ENCODE measurements around the gene ICA1. TPM values are rescaled to one million over a fixed set of nuclear protein-coding genes. Genes with fewer than 3 reads are reported as not detected.

Gene ICA1
- total RNA-seq, 8 experiments from 2014 or later = 10.2 to 76.7 (median 26.1) TPM

- H3K4me1 ChIP-seq (replicated peaks in 1 of 2) = peaks cover 60 to 62% of the 10 kb centered on the region in 2 donors
- 25 to 100% (median 84%) methylated on average over 2 to 6 of the region's 6 CpGs; no CpG with 5 or more reads in 1 of the 10 experiments for WGBS, 10 experiments
- no peak overlapping the region for H3K4me3 ChIP-seq
- in situ Hi-C loops (cut with MboI; ENCODE audit: low pct_unique_long_range_greater_than_20kb in 2 of 9, low sequenced_read_pairs in 9 of 9, unreplicated experiment in 9 of 9) = loop anchor here in 2 of 9 experiments (25.0 kb wide), 4 partner anchors 453 to 778 kb away; no protein-coding TSS in a partner anchor
- ATAC-seq (replicated peaks in 6 of 8) = peak in 3 of 8 experiments; percentile 15 to 54 (median 52)
- H3K27ac ChIP-seq = peak overlapping the region in 1 of 2 donors; percentile 80
Observed at GRCh38 chr7:8215648-8216333, 46.2 kb downstream of the ICA1 start.

GRCh38 chr7:8214244-8214824, 47.6 kb downstream of the ICA1 start:
- in situ Hi-C loops (cut with MboI; ENCODE audit: low pct_unique_long_range_greater_than_20kb in 2 of 9, low sequenced_read_pairs in 9 of 9, unreplicated experiment in 9 of 9) = loop anchor here in 2 of 9 experiments (25.0 kb wide), 4 partner anchors 452 to 777 kb away; no protein-coding TSS in a partner anchor
- H3K27ac ChIP-seq = peak overlapping the region; percentile 74 to 80
- 8 to 83% (median 35%) methylated on average over 1 to 7 of the region's 8 CpGs; no CpG with 5 or more reads in 1 of the 10 experiments for WGBS, 10 experiments
- peak in 7 of 8 experiments; percentile 20 to 92 (median 84) for ATAC-seq (replicated peaks in 6 of 8)
- peak overlapping the region in 2 of 5 donors; percentile 2 to 17 for H3K4me3 ChIP-seq
- H3K4me1 ChIP-seq (replicated peaks in 1 of 2) = peaks cover 61 to 68% of the 10 kb centered on the region in 2 donors

GRCh38 chr7:8213381-8213780, 48.6 kb downstream of the ICA1 start:
- H3K27ac ChIP-seq = peak overlapping the region; percentile 19 to 80
- 14 to 100% (median 57%) methylated on average over 1 to 2 of the region's 2 CpGs; no CpG with 5 or more reads in 3 of the 10 experiments for WGBS, 10 experiments
- in situ Hi-C loops (cut with MboI; ENCODE audit: low pct_unique_long_range_greater_than_20kb in 2 of 9, low sequenced_read_pairs in 9 of 9, unreplicated experiment in 9 of 9) = loop anchor here in 2 of 9 experiments (25.0 kb wide), 4 partner anchors 451 to 776 kb away; no protein-coding TSS in a partner anchor

GRCh38 chr7:8212638-8213037, 49.3 kb downstream of the ICA1 start:
- 0 to 100% (median 40%) methylated on average over 1 to 5 of the region's 5 CpGs; no CpG with 5 or more reads in 3 of the 10 experiments for whole genome bisulfite sequencing, 10 experiments
- Histone ChIP-seq H3K4me3 (no peak overlapping the region), H3K4me1 (replicated peaks in 1 of 2) (peaks cover 78 to 83% of the 10 kb centered on the region in 2 donors), H3K27ac (peak overlapping the region; percentile 10 to 80)
- peak in 2 of 8 experiments; percentile 56 to 73 for ATAC-seq (replicated peaks in 6 of 8)
- in situ Hi-C loops (cut with MboI; ENCODE audit: low pct_unique_long_range_greater_than_20kb in 2 of 9, low sequenced_read_pairs in 9 of 9, unreplicated experiment in 9 of 9) = loop anchor here in 2 of 9 experiments (25.0 kb wide), 4 partner anchors 450 to 775 kb away; no protein-coding TSS in a partner anchor

More at GRCh38 chr7:8213381-8213780, 48.6 kb downstream of the ICA1 start:
- Histone ChIP-seq H3K4me3 (no peak overlapping the region), H3K4me1 (replicated peaks in 1 of 2) (peaks cover 71 to 77% of the 10 kb centered on the region in 2 donors)
- ATAC-seq (replicated peaks in 6 of 8) = peak in 5 of 8 experiments; percentile 6 to 51 (median 49)

DNA sequence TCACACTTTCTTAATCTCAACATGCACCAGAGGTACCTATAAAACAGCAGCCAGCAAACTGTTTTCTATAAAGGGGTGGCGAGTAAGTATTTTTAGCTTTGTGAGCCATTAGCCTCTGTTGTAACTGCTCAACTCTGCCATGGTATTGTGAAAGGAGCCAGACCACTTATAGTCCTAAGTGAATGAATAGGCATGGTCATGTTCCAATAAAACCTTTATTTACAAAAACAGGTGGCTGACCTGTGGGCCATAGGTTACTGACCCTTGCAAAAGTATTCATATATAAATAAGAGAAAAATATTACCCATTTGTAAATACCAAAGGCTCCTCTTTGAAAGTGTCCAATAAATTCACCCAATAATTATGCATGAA, 50.3 kb downstream of the ICA1 start:
- Histone ChIP-seq H3K4me3 (no peak overlapping the region), H3K4me1 (replicated peaks in 1 of 2) (peaks cover 79 to 83% of the 10 kb centered on the region in 2 donors), H3K27ac (no peak overlapping the region)
- in situ Hi-C loops (cut with MboI; ENCODE audit: low pct_unique_long_range_greater_than_20kb in 2 of 9, low sequenced_read_pairs in 9 of 9, unreplicated experiment in 9 of 9) = loop anchor here in 2 of 9 experiments (25.0 kb wide), 4 partner anchors 449 to 774 kb away; no protein-coding TSS in a partner anchor
- ATAC-seq (replicated peaks in 6 of 8) = no peak
- WGBS, 10 experiments = 43 to 100% (median 85%) methylated on average over 1 of the region's 1 CpG; no CpG with 5 or more reads in 4 of the 10 experiments

DNA sequence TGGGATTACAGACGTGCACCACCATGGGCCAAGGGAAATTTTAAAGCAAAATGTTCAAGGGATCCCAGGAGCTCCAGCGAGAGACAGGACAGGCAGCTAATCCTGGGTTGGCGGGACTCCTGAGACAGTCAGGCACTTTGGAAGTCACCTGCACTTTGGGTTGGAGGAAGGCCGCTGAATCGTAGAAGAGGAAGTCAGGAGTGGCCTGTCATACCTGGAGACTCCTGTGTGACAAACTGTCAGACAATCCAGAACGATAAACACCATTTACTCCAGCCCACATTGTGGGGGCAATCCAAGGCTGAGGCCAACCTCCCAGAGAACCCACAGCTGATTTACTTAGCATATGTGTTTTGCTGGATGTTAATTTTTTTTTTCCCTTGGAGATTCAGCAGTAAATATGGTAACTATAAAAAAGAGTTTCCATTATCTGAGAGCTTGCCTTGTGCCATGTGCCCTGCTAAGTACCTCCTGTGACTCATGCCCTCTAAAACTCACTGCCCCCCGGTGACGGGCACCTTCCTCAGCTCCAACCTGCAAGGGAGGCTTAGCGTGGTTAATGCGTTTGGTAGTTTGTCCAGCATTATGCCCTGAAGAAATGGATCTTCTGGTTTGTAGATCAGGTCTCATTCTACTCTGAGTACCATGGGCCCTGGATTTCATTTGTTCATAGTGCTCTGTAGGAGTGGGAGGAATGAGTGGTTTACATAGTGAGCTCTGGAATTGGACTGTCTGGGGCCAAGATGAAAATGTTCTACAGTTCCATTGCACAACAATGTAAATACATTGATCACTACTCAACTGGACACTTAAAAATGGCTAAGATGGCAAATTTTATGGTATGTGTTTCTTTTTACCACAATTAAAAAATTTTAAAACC, 50.9 kb downstream of the ICA1 start:
- ATAC-seq (replicated peaks in 6 of 8) = peak in 1 of 8 experiments; percentile 70
- no peak overlapping the region for H3K27ac ChIP-seq
- 33 to 100% (median 88%) methylated on average over 1 to 10 of the region's 10 CpGs; no CpG with 5 or more reads in 1 of the 10 experiments for WGBS, 10 experiments
- no peak overlapping the region for H3K4me3 ChIP-seq
- in situ Hi-C loops (cut with MboI; ENCODE audit: low pct_unique_long_range_greater_than_20kb in 2 of 9, low sequenced_read_pairs in 9 of 9, unreplicated experiment in 9 of 9) = loop anchor here in 2 of 9 experiments (25.0 kb wide), 4 partner anchors 449 to 774 kb away; no protein-coding TSS in a partner anchor
- H3K4me1 ChIP-seq (replicated peaks in 1 of 2) = peaks cover 85 to 86% of the 10 kb centered on the region in 2 donors

DNA sequence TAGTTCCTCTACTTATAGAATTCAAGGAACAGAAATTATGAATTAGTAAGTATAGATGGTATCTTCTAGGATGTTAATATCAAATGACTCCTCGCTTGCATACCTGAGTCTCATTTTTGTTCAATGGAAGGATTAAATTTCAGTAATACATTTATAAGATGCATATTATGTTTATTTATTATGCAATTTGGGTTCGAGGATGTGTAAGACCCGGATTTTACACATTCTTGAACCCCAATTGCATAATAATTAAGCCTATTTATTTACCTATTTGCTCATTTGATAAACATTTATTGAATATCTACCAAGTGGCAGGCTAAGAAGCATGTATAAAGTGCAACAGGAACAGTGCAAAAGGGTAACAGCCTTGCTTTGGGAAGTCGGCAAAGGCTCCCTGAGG, 52.6 kb downstream of the ICA1 start:
- Histone ChIP-seq H3K4me3 (no peak overlapping the region), H3K27ac (no peak overlapping the region), H3K4me1 (replicated peaks in 1 of 2) (peaks cover 68 to 76% of the 10 kb centered on the region in 2 donors)
- 33 to 94% (median 62%) methylated on average over 3 to 4 of the region's 4 CpGs; no CpG with 5 or more reads in 1 of the 10 experiments for WGBS, 10 experiments
- no peak for ATAC-seq (replicated peaks in 6 of 8)
- in situ Hi-C loops (cut with MboI; ENCODE audit: low pct_unique_long_range_greater_than_20kb in 2 of 9, low sequenced_read_pairs in 9 of 9, unreplicated experiment in 9 of 9) = loop anchor here in 2 of 9 experiments (25.0 kb wide), 4 partner anchors 447 to 772 kb away; no protein-coding TSS in a partner anchor

GRCh38 chr7:8208816-8209215, 53.2 kb downstream of the ICA1 start:
- in situ Hi-C loops (cut with MboI; ENCODE audit: low pct_unique_long_range_greater_than_20kb in 2 of 9, low sequenced_read_pairs in 9 of 9, unreplicated experiment in 9 of 9) = loop anchor here in 2 of 9 experiments (25.0 kb wide), 4 partner anchors 447 to 772 kb away; no protein-coding TSS in a partner anchor
- peak in 1 of 8 experiments; percentile 21 for ATAC-seq (replicated peaks in 6 of 8)
- Histone ChIP-seq H3K4me3 (no peak overlapping the region), H3K27ac (no peak overlapping the region), H3K4me1 (replicated peaks in 1 of 2) (peaks cover 64 to 71% of the 10 kb centered on the region in 2 donors)
- WGBS, 10 experiments = 0 to 50% (median 17%) methylated on average over 1 to 2 of the region's 2 CpGs; no CpG with 5 or more reads in 4 of the 10 experiments

GRCh38 chr7:8206956-8207355, 55.0 kb downstream of the ICA1 start:
- ATAC-seq (replicated peaks in 6 of 8) = peak in 2 of 8 experiments; percentile 67 to 75
- no peak overlapping the region for H3K4me3 ChIP-seq

DNA sequence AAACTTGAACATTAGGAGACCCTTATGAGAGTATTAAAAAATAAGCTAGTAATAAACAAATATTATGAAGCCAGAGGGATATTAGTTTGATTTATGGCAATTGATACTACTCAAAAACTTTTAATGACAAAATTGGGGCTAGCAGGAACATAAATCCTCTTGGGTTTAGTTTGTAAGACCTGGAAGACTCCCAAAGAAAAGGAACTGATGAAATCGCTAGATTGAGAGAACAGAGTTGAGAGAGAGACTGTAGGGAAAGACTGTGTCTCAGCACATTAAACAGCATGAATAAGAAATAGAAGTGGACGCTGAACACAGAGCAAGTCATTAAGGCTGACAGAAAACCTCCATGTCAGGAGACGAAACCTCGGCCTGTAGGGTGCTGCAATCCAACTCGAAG, 56.4 kb downstream of the ICA1 start:
- Histone ChIP-seq H3K4me1 (replicated peaks in 1 of 2) (peaks cover 39 to 45% of the 10 kb centered on the region in 2 donors), H3K4me3 (no peak overlapping the region), H3K27ac (no peak overlapping the region)
- in situ Hi-C loops (cut with MboI; ENCODE audit: low pct_unique_long_range_greater_than_20kb in 2 of 9, low sequenced_read_pairs in 9 of 9, unreplicated experiment in 9 of 9) = loop anchor here in 2 of 9 experiments (25.0 kb wide), 4 partner anchors 443 to 768 kb away; no protein-coding TSS in a partner anchor
- WGBS, 10 experiments = 17 to 100% (median 71%) methylated on average over 1 to 5 of the region's 5 CpGs; no CpG with 5 or more reads in 1 of the 10 experiments
- peak in 1 of 8 experiments; percentile 16 for ATAC-seq (replicated peaks in 6 of 8)

More at GRCh38 chr7:8206956-8207355, 55.0 kb downstream of the ICA1 start:
- H3K4me1 ChIP-seq (replicated peaks in 1 of 2) = peaks cover 46 to 52% of the 10 kb centered on the region in 2 donors
- H3K27ac ChIP-seq = no peak overlapping the region
- WGBS, 10 experiments = 29 to 100% (median 67%) methylated on average over 1 of the region's 1 CpG; no CpG with 5 or more reads in 3 of the 10 experiments
- in situ Hi-C loops (cut with MboI; ENCODE audit: low pct_unique_long_range_greater_than_20kb in 2 of 9, low sequenced_read_pairs in 9 of 9, unreplicated experiment in 9 of 9) = loop anchor here in 2 of 9 experiments (25.0 kb wide), 4 partner anchors 445 to 770 kb away; no protein-coding TSS in a partner anchor

- no peak overlapping the region for H3K4me3 ChIP-seq
- peaks cover 38 to 41% of the 10 kb centered on the region in 2 donors for H3K4me1 ChIP-seq (replicated peaks in 1 of 2)
- no peak overlapping the region for H3K27ac ChIP-seq
- ATAC-seq (replicated peaks in 6 of 8) = peak in 3 of 8 experiments; percentile 52 to 70 (median 59)
- in situ Hi-C loops (cut with MboI; ENCODE audit: low pct_unique_long_range_greater_than_20kb in 2 of 9, low sequenced_read_pairs in 9 of 9, unreplicated experiment in 9 of 9) = loop anchor here in 2 of 9 experiments (25.0 kb wide), 4 partner anchors 443 to 768 kb away; no protein-coding TSS in a partner anchor
- 4 to 100% (median 86%) methylated on average over 1 to 2 of the region's 2 CpGs; no CpG with 5 or more reads in 1 of the 10 experiments for WGBS, 10 experiments
Observed at GRCh38 chr7:8205031-8205387, 57.0 kb downstream of the ICA1 start.

Data from motor neuron (in vitro differentiated cells).